GM19467 (cell line): ENCODE data around the gene OR8D1.

Experiments
- ATAC-seq: cut with Tn5 transposase; IDR thresholded peaks from one replicate; pipeline ENCODE4 v1.9.1; 2021; ENCODE audit warnings: mild to moderate bottlenecking, moderate library complexity; ENCODE audit not compliant: unreplicated experiment

OR8D1 gene

DNA sequence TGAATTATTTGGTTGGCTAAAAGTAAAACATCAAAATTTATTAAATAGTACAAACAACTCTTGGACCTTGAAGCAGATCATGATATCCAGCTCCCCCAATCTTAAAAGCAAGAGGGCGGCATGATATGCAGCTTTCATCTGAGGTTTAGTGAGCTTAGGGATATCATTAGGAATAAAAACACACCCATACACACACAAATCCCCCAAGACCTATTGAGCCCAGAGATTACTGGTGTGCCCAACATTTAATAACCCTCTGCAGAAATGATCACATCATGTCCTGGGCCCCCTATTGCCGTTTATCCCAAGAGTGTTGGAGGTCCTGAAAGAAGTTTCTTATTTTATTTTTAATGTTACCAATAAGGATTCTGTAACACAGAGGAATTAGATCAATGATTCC is at the start of gene OR8D1:
Gene OR8D1 (minus strand): TSS at position 101 of the 400 bp plus-strand sequence. CDS start 3,183 bp downstream, outside the sequence.
- ATAC-seq = no peak

DNA sequence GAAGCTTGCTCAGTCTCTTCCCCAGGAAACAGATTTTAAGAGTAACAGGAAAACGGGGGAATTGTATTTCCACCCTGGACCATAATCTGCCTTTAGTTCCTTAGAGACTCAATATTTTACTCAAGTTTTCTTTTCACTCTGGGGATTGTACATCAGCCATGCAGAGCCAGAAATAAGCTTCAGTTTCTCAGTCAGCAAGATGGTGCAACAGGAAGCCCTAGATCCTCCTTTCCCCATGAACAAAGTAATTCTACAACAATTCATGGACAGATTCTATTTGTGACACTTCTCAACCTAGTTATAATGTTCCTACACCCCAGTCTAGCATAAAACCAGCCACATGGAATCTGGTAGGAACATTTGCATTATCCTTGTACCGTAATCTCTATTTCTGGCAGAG is 45.8 kb upstream of the OR8D1 start:
- ATAC-seq = no peak

DNA sequence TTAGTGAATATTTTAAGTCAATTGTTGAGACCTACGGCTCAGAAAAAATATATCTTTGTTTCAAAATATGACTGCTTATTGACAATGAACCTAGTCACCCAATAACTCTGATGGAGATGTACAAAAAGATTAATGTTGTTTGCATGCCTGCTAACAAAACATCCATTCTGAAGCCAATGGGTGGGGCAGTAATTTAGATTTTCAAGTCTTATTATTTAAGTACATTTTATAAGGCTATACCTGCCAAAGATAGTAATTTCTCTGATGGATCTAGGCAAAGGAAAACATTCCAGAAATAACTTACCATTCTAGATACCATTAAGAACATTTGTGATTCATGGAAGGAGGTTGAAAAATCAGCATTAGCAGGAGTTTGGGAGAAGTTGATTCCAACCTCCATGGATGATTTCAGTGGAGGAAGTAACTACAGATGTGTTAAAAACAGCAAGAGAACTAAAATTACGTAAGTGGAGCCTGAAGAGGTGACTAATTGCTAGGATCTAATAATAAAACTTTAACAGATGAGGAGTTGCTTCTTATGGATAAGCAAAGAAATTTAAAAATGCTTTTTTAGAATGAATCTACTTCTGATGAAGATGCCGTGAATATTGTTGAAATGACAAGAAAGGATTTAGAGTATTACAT is 32.7 kb upstream of the OR8D1 start:
- no peak for ATAC-seq

DNA sequence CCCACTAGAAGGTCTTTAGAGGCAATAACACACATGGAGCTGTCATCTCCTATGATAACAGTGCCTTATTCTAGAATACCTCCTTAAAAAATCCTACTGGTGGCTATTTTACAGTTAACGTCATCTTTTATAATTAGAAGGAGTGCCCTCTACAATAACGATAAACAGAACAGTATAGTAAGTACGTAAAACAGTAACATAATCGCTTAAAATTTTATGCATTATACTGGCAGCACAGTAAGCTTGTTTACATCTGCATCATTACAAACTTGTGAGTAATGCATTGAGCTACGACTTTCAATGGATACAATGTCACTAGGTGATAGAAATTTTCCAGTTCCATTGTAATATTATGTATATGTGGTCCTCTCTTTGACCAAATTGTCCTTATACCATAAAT is 30.6 kb upstream of the OR8D1 start:
- ATAC-seq = no peak

DNA sequence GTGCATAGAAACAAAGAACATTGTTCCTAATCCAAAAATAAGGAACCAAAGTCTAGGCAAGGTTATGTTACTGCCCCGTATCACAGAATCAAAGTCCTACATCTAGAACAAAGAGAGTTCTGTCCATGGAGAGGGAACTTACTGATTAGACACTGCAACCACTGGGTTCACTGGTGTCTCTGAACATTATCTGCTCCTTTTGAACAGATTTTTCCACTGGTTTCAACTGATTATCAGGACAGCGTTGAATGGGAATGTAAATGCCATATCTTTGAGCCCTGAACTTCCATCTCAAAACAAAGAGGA is 26.3 kb upstream of the OR8D1 start:
- ATAC-seq = no peak

DNA sequence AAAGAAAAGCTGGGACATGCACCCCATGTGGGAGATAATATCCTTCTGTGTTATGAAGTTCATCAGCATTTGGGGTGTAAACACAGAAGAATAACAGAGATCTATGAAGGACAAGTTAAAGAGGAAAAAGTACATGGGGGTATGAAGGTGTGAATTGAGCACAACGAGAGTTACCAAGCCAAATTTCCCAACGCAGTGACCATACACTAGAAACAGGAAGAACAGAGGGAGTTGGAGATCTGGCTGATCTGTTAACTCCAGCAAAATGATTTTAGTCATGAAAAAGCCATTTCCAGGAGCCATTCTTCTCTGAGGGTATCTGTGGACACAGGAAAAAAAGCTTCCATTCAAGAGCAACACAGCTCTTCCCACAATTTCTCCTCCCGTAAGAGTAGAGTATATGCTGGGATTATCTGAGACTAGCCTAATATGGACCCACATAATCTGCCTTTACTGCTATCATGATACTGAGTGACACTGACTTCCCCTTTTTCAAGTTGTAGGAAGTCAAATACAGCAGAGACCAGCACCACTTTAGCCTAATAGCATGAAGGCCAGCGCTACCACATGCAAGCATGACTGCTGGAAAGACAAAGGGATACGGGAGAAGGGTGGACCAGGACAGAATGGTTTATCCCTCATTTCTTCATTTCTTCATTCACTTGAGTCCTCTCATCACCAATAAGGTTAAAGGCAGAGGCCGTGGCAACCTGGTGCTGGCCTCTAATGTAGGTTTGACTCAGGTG is 25.8 kb upstream of the OR8D1 start:
- ATAC-seq = no peak

DNA sequence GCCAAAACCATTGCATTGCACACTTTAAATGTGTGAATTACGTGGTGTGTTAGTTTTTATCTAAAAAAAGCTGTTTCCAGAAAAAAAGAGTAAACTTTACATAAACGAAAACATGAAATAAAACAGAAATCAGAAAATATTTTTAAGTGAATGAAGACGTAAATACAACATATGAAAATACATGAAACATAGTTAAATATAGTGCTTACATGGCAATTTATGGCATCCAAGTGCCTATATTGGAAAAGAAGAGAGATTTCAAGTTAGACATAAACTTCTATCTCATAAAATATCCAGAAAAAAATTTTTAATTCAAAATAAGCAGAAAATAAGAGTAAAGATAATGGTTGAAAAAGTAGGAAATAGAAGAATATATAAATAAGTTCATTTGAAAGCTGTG is 18.1 kb upstream of the OR8D1 start:
- no peak for ATAC-seq

DNA sequence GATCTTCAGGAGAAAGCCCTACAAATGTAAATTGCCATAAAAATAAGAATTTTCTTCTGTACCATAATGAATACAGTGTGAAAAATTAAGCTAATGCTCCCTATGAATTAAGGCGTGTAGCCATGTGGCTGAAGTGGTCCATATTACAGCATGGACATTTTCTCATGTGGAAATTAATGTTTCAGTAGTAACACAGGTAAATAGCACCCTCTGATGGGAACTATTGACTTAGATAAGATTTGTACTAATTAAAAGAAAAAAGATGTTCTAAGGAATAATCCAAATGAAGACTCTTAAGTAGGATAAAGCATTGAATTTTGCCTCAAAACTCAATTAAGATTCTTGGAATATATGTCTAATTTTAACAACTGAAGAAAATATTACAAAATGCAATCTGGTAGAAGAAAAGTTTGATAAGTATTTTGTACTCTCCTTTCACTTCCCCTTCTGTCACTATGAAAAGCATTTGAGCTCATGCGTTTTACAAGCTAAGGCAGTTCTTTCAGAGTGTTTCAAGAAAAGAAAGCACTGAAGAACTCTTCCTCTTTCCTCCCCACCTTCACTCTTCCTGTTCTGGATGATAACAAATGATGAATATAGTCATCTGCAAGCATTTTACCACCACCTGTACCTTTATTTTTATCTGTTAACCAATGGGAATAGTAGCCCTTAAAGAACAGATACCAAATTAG is 16.2 kb upstream of the OR8D1 start:
- ATAC-seq = peak; percentile 97

DNA sequence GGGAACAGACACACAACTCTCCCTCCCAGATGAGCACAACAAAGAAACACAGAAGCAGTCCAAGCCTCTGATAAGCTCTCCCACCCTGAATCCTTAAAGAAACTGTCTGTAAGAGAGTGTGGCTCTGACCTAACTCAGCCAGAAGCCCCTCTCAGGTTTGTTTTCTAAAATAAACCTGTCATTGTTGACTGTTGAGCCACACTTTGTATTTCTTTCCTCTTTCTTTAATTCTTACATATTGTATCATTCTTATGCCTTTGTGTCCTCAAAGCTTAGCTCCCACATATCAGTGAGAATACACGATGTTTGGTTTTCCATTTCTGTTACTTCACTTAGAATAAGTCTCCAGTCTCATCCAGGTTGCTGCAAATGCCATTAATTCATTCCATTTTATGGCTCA is 14.0 kb upstream of the OR8D1 start:
- no peak for ATAC-seq

DNA sequence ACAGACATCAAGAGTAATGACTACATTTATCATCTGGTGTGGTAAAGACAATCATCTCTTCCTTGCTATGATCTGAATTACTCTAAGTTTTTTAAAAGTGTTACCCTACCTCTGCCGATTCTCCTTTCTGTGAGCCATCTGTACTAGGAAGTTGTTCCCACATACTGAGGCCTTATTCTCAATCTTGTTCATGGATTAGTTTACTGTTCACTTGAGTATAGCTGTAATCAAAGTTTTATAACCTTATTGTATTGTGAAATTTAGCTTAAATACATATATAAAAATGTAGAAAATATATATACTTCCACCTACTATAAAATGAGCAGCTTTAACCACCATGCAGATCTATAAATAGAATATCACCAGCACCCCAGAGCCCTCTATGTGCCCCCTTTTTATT is 8.6 kb upstream of the OR8D1 start:
- ATAC-seq = no peak

DNA sequence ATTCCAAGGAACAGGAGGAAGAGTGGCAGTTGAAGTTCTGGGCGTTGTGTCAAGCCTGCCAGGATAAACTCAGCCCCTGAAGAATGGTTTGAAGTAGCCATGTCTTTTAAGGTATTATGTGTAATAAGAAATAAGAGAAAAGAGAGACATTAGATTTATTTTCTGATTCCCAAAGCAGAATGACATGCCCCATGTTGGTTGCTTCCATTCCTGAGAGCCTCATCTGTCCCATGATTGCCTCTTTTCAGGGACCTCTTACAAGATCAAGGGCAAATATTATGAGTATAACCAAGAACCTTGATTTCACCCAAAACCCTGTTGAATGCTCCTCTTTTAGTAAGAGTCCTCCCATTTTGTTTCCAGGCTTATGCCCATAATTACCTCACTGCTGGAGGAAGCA is 6.3 kb upstream of the OR8D1 start, which contains the start of gene OR8D2:
Gene OR8D2 (minus strand): TSS at position 101 of the 400 bp plus-strand sequence. CDS start 0 bp downstream, at position 101.
- ATAC-seq = no peak

DNA sequence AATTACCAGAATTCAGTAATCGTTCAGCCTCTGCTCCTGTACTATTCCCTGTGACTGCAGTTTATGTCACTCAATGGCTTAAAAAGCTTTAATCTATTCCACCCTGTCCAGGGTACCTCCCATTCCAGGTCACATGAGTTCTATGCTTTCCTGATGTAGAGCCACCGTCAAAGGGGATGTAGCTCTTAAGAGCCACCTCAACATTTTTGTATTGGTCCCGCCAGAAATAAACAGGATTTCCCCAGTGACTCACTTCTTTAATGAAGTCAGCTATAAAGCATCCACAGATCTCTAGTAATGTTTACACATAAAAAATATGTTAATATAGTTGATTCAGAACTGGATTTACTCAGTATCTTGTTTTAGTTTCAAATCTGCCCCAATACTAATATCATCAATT is 1.3 kb upstream of the OR8D1 start:
- ATAC-seq = no peak

DNA sequence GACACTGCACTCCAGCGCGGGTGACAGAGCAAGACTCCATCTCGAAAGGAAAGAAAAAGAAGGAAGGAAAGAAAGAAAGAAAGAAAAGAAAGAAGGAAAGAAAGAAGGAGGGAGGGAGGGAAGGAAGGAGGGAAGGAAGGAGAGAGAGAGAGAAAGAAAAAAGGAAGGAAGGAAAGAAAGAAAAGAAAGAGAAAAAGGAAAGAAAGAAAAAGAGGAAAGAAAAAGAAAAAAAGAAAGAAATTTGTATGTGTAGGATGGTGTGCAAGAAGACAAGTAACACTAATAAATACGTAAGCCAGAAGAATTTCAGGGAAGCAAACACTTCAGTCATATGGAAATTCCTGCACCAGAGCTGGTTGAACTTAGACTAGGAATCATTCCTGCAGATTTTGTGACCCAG is 618 bp downstream of the OR8D1 start:
- ATAC-seq = no peak

DNA sequence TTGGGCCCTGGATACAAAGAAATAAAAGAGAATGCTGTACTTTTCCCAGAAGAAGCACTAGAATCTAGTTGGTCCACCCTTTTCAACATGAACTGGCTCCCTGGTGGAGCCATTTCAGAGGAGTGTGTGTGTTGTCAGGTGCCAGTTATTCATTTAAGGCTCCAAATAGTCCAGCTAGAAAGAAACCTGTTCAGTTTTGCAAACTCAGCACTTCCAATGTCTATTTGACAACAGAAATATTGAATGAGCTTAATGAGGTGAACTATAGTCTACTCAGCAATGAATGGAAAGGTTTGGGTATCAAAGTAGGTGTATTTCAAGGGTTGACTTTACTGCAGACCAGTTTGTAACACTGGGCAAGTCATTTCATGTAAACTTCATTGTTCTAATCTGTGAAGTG is 2.1 kb downstream of the OR8D1 start:
- no peak for ATAC-seq

DNA sequence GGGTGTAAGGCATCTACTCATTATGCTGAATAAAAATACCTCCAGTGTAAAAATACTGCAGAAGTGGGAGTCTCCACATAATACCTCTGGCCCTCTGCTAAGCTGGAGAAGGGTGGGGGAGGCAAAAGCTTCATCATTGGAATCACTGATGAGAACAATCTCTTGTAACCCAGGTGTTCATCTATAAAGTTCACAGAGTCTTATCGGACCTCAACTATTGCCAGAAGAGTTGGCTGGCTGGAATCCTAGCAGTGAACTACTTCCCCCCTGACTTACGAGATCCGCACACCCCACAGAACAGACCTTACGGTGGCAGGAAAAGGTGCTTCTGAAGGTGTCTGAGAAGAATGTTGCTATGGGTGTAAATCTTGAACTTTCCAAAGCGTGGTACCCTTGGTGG is 2.5 kb downstream of the OR8D1 start:
- ATAC-seq = no peak

DNA sequence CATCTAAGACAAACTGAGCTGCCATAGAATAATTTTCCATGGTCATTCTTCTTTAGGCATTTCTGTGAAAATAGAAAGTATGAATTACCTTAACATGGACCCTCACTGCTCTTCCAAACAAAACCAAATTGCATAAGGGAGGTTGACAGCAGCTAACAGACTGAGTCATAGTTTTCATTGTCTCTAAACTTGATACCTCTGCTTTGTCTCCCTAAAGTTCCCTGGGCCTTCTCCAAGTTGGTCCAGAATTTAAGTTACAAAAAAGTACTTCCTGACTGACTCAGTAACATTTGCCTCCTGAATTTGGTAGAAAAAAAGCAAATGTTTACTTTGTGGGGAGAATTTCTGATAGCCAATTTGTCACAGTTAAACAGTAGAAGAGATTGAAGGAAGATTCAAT is 3.0 kb downstream of the OR8D1 start:
- no peak for ATAC-seq

DNA sequence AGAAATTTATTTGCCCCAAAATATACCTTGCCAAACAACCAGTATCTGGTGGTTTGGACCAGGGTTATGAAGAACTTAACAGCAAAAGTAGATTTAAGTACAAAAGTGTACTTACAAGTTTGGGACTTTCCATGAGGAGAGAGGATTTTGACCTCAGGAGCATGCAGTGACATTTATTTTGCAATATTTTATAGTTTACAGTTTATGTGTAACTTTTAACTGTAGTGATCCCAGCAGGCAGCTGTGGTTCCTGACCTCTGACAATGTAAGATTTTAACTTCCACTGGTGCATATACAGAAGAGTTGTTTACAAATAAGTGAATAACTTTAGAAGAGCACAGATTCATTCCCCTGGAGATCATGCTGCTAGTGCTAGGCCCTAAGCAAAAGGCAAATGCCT is 6.7 kb downstream of the OR8D1 start:
- no peak for ATAC-seq

DNA sequence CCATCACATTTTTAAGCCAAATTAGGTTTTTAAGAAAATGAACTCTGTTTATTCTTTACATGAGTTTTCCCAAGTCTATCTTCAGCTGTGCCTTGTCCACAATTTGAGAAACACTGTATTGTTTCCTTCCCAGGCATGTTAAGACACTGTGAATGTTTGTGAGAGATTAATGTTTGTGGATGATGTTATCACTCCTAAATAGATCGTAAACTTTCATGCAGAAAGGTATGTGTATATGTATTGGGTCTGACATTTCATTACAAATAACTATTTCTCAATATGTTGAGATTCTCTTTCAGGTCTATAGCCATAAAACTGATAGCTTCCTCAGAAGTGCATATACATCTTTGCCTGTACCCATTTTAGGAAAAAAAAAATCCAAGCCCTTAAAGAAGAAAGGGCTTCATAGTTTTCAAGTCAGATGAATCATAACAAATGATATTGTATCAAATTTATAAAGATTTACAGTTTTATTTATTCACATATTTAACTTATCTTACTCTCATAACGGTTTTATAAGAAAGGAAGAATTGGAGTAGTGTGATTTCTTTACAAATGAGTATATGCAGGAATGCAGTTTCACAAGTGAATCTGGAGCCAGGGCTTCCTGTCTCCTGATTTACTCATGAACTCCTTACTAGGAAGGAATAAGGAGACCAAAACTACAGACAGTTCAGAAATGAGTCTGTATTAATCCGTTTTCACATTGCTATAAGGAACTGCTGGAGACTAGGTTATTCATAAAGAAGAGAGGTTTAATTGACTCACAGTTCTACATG is 11.2 kb downstream of the OR8D1 start:
- no peak for ATAC-seq

DNA sequence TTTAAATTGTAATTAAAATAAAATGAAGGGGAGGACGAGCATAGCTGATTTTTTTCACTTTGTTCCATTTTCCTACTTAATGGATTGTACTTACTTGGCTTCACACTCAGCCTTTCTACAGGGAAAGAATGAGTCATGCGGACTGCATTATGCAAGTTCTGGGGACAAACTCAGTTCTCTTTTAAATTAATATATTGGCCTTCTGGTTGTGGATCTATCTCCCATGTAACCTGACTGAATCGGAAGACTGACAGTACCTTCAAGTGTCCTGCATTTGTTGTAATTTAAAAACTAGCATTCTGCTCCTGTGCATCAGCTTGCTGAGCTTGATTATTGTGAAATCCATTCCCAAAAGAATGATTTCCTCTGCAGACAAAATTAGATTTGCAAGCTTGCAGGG is 12.2 kb downstream of the OR8D1 start:
- ATAC-seq = no peak

DNA sequence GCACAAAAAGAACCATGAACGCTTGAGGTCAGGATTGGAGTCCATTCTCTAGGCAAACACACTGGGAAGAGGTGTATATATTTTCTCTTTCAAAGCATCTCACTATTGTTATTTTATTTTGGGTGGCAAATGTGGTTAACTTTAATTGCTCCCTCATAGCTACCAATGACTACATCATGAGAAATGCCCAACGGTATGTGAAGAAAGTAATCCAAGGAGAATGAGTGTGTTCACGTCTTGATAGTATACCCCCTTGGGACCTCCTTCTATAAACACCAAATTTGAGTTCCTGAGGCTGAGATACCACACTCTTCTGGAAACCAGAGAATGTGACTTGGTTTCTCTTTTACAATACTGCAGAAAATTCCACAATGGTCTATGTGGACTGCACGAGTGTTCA is 15.8 kb downstream of the OR8D1 start:
- no peak for ATAC-seq

DNA sequence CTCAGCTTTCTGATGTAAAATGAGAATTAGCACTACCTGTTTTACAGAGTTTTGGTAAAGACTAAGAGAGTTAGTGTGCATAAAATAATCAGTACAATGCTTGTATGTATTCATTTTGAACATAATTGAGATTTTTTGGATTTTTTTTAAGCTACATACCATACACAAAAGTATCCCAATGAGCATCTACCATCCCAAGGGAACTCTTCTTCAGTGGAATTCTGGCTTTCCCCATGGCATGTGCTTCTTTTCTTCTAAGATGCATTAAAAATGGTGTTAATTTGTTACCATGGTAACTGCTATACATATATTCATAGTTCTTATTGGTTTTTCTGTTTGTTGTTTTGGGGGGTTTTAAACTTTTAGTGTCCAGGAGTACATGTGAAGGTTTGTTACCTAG is 17.7 kb downstream of the OR8D1 start:
- ATAC-seq = no peak
